Right atrium auricular region (tissue), 2 donors: ENCODE data around the gene SERPINB3. TPM values are rescaled to one million over a fixed set of nuclear protein-coding genes. Genes with fewer than 3 reads are reported as not detected.

Experiments used
- DNase-seq: peaks from one replicate; pipeline ENCODE4 v3.0.0-alpha.2; 2019; ENCODE audit warnings: low spot score
- H3K27ac ChIP-seq, 2 donors: fragments of 200-600 bp; sonication (generic); 1 replicate in 1 of 2; 2 replicates in 1 of 2; pipeline ENCODE4 v1.5.1; 2016 to 2019
- H3K27me3 ChIP-seq, 2 donors: fragments of 200-600 bp; sonication (generic); one replicate each; pipeline versions ENCODE4 v1.5.1 to v1.6.0; 2017 to 2019
- H3K36me3 ChIP-seq: fragments of 200-600 bp; sonication (generic); one replicate; pipeline ENCODE4 v1.5.1; 2016
- H3K4me1 ChIP-seq, 2 donors: fragments of 200-600 bp; sonication (generic); one replicate each; pipeline versions ENCODE4 v1.5.1 to v1.6.0; 2017 to 2019
- H3K4me3 ChIP-seq, 2 donors: fragments of 200-600 bp; sonication (generic); 1 replicate in 1 of 2; 2 replicates in 1 of 2; pipeline ENCODE4 v1.5.1; 2017 to 2019; ENCODE audit warnings: mild to moderate bottlenecking in 1 of 2, moderate library complexity in 1 of 2
- H3K9me3 ChIP-seq, 2 donors: fragments of 200-600 bp; sonication (generic); one replicate each; pipeline ENCODE4 v1.5.1; 2019
- total RNA-seq, 2 donors: library from RNA; depleted of rRNA; stranded (reverse); fragments of >200 nt; gene quantifications; one replicate each; pipeline ENCODE4 v1.1.0, GENCODE V29; 2016
- TF ChIP-seq, protein P1 (sequence below), 2 donors: fragments of 200-600 bp; sonication (generic); IDR thresholded peaks; one replicate each; pipeline ENCODE4 v1.5.1; 2019; ENCODE audit warnings: antibody characterized with exemption in 2 of 2

The SERPINB3 gene
- total RNA-seq, 2 donors from 2014 or later, result not detected

DNA sequence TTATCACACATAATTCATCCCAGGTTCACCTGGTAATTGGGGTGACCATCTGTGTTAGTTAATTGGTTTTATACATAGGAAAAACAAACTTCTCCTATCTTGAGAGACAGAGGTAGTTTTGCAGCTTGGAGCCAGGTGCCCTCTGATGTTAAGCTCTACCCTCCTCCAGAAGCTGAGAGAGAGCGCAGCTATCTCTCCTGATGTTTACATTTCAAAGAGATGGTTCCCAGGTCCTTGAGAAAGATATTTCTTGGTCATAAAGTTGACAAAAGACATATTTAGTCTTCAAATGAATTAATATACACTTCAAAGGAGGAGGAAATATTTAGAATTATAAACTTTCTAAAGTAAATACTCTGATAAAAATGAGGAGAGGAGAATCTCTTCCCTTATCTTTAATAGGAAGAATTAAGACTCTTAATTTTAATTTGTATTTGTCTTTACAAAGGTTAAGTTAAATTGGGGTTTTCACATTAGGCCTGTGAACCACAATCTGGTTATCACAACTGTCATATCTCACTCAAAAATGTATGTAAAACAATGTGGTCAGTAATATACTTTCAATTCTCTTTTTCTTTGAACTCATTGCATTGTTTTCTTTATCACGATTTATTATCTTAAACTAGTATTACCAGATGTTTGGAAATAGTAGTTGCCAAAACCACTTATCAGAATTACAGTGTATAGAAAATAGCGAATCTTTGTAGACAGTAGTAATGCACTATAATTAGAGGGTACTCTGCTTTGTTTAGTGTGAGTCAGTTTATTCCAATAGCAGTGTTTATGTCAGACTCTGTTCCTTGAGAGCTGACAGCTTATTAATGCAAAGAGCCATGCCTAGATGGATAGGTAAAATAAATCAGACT, 44.4 kb downstream of the SERPINB3 start:
- no peaks in the 10 kb centered on the region for H3K27me3 ChIP-seq
- peaks cover 0 to 9% of the 10 kb centered on the region in 2 donors for H3K9me3 ChIP-seq
- no peaks in the 10 kb centered on the region for H3K36me3 ChIP-seq
- no peak overlapping the region for H3K27ac ChIP-seq
- no peaks in the 10 kb centered on the region for H3K4me1 ChIP-seq
- H3K4me3 ChIP-seq, result no peak overlapping the region
- DNase-seq, result no peak
- TF ChIP-seq, protein P1, sequence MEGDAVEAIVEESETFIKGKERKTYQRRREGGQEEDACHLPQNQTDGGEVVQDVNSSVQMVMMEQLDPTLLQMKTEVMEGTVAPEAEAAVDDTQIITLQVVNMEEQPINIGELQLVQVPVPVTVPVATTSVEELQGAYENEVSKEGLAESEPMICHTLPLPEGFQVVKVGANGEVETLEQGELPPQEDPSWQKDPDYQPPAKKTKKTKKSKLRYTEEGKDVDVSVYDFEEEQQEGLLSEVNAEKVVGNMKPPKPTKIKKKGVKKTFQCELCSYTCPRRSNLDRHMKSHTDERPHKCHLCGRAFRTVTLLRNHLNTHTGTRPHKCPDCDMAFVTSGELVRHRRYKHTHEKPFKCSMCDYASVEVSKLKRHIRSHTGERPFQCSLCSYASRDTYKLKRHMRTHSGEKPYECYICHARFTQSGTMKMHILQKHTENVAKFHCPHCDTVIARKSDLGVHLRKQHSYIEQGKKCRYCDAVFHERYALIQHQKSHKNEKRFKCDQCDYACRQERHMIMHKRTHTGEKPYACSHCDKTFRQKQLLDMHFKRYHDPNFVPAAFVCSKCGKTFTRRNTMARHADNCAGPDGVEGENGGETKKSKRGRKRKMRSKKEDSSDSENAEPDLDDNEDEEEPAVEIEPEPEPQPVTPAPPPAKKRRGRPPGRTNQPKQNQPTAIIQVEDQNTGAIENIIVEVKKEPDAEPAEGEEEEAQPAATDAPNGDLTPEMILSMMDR (IDR thresholded peaks at IDR 0.05), result no peak

DNA sequence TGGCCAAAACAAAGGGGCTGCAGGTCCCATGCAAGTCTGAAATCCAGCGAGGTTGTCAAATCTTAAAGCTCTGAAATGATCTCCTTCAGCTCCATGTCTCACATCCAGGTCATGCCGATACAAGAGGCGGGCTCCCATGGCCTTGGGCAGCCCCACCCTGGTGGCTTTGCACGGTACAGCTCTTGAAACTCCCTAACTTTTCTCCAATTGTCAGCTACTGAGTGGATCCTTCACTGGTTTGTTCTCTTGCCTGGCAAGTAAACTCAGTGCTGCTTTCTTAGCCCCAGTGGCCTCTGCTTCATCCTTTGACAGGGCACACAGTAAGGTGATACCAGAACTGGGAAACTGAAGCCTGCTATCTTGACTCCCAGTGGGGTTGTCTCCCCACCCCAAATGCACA, 48.3 kb downstream of the SERPINB3 start:
- no peak overlapping the region for H3K27ac ChIP-seq
- H3K4me1 ChIP-seq, result no peaks in the 10 kb centered on the region
- TF ChIP-seq, protein P1 (IDR thresholded peaks at IDR 0.05), result no peak
- no peak for DNase-seq
- no peaks in the 10 kb centered on the region for H3K36me3 ChIP-seq
- H3K9me3 ChIP-seq, result no peaks in the 10 kb centered on the region
- H3K27me3 ChIP-seq, result no peaks in the 10 kb centered on the region
- H3K4me3 ChIP-seq, result no peak overlapping the region

GRCh38 chr18:63606526-63606925, 55.2 kb downstream of the SERPINB3 start:
- no peak for DNase-seq

More at GRCh38 chr18:63606526-63606925, 55.2 kb downstream of the SERPINB3 start:
- no peaks in the 10 kb centered on the region for H3K36me3 ChIP-seq
- H3K27ac ChIP-seq, result no peak overlapping the region
- TF ChIP-seq, protein P1 (IDR thresholded peaks at IDR 0.05), result no peak
- no peaks in the 10 kb centered on the region for H3K9me3 ChIP-seq
- no peaks in the 10 kb centered on the region for H3K27me3 ChIP-seq
- H3K4me3 ChIP-seq, result no peak overlapping the region
- H3K4me1 ChIP-seq, result no peaks in the 10 kb centered on the region

Other genes starting within 250 kb of the SERPINB3 start
- 10 to 100 TPM; 14.1 to 16.4 TPM for gene VPS4B, start 239.4 kb downstream of the SERPINB3 start, total RNA-seq
- not detected for gene SERPINB5, start 184.9 kb downstream of the SERPINB3 start, total RNA-seq
- not detected for gene SERPINB12, start 119.5 kb downstream of the SERPINB3 start, total RNA-seq
- gene SERPINB13, start 74.5 kb downstream of the SERPINB3 start, total RNA-seq, result not detected
- gene SERPINB4, start 17.6 kb downstream of the SERPINB3 start, total RNA-seq, result not detected
- not detected for gene SERPINB11, start 41.1 kb upstream of the SERPINB3 start, total RNA-seq
- under 1 TPM in 1 of 2 donors, not detected in 1; 0.71 TPM for gene SERPINB7, start 113.5 kb upstream of the SERPINB3 start, total RNA-seq
- 1 to 10 TPM in 1 of 2 donors, under 1 TPM in 1; 0.94 to 2.3 TPM for gene SERPINB2, start 225.8 kb upstream of the SERPINB3 start, total RNA-seq
- gene SERPINB10, start 246.1 kb upstream of the SERPINB3 start, total RNA-seq, result under 1 TPM in 1 of 2 donors, not detected in 1; 0.47 TPM